GM12874 (cell line): Measurements from ENCODE around the gene RNF217.

Experiments
- CTCF ChIP-seq: IDR thresholded peaks from 2 replicates; pipeline ENCODE4 v1.5.1; 2011; ENCODE audit warnings: low read depth, mild to moderate bottlenecking, control low read depth, low read length, moderate library complexity; ENCODE audit not compliant: insufficient read depth

The RNF217 gene

GRCh38 chr6:125044066-125044465, 81.8 kb downstream of the RNF217 start:
- no peak for TF ChIP-seq CTCF

- no peak for TF ChIP-seq CTCF
Measured at GRCh38 chr6:125044667-125045066, 82.4 kb downstream of the RNF217 start.

GRCh38 chr6:125046107-125046925, 84.1 kb downstream of the RNF217 start:
- TF ChIP-seq CTCF = no peak

- TF ChIP-seq CTCF = no peak
Measured at GRCh38 chr6:125048274-125048673, 86.0 kb downstream of the RNF217 start.

- TF ChIP-seq CTCF = no peak
Measured at GRCh38 chr6:125050663-125051318, 88.6 kb downstream of the RNF217 start.

GRCh38 chr6:125053809-125054208, 91.6 kb downstream of the RNF217 start:
- TF ChIP-seq CTCF = no peak

- TF ChIP-seq CTCF = no peak
Measured at GRCh38 chr6:125054331-125054730, 92.1 kb downstream of the RNF217 start.
